ENCODE data around the gene ADSS2. TPM values are rescaled to one million over a fixed set of nuclear protein-coding genes. Genes with fewer than 3 reads are reported as not detected.

Gene ADSS2
- total RNA-seq, 1 experiment from 2014 or later, result 46.2 TPM

DNA sequence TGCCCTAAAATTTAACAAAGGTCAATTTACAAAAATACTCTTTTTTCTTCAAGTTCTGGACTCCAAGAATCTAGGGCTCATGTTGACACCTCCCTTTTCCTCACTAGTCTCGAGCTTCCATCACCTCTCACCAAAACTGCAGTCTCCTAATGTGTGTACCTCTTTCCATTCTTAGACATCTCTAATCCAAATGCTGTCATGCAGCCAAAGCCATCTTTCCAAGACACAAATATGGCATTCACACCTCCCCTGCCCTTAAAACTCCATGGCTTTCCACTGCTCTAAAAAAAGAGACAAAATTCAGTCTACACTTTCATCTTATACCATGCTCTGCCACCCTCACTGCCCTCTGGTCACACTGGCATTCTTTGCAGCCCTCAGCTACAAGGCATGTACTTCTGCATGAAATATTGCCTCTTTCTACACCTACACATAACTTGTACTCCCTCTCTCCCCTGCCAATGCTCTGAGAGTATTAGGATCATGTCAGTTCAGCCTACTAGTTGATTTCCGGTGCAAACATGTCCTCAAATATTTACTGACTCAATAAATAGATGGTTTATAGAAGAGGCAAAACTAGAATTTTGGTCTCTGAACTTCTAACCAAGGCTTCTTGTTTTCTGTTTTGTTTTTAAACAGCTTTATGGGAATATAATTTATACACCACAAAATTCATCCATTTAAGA lies 26.9 kb downstream of the ADSS2 start (continued):
- TF ChIP-seq, protein P1, sequence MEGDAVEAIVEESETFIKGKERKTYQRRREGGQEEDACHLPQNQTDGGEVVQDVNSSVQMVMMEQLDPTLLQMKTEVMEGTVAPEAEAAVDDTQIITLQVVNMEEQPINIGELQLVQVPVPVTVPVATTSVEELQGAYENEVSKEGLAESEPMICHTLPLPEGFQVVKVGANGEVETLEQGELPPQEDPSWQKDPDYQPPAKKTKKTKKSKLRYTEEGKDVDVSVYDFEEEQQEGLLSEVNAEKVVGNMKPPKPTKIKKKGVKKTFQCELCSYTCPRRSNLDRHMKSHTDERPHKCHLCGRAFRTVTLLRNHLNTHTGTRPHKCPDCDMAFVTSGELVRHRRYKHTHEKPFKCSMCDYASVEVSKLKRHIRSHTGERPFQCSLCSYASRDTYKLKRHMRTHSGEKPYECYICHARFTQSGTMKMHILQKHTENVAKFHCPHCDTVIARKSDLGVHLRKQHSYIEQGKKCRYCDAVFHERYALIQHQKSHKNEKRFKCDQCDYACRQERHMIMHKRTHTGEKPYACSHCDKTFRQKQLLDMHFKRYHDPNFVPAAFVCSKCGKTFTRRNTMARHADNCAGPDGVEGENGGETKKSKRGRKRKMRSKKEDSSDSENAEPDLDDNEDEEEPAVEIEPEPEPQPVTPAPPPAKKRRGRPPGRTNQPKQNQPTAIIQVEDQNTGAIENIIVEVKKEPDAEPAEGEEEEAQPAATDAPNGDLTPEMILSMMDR (IDR thresholded peaks at IDR 0.05 in 2 of 3, conservative IDR thresholded peaks at IDR 0.05 in 1 of 3; ENCODE audit: borderline replicate concordance in 1 of 3, insufficient read depth in 1 of 3, low read depth in 2 of 3, low read length in 2 of 3), result no peak
- no peak for TF ChIP-seq JUND (IDR thresholded peaks at IDR 0.05)
- TF ChIP-seq RAD21 (IDR thresholded peaks at IDR 0.05; ENCODE audit: low read depth), result no peak
- TF ChIP-seq YY1 (IDR thresholded peaks at IDR 0.05; ENCODE audit: extremely low read depth, insufficient replicate concordance, low read depth, low read length), result no peak
- no peak for TF ChIP-seq EZH2phosphoT487 (IDR thresholded peaks at IDR 0.05; ENCODE audit: borderline replicate concordance)
- no peak for TF ChIP-seq CBX3 (IDR thresholded peaks at IDR 0.05; ENCODE audit: low read depth)
- TF ChIP-seq, protein P2, sequence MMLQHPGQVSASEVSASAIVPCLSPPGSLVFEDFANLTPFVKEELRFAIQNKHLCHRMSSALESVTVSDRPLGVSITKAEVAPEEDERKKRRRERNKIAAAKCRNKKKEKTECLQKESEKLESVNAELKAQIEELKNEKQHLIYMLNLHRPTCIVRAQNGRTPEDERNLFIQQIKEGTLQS (IDR thresholded peaks at IDR 0.05), result no peak
- no peak for TF ChIP-seq EGR1 (IDR thresholded peaks at IDR 0.05; ENCODE audit: low read depth)
- TF ChIP-seq ELF1 (IDR thresholded peaks at IDR 0.05; ENCODE audit: borderline replicate concordance, low read depth), result no peak
- TF ChIP-seq POLR2A (IDR thresholded peaks at IDR 0.05; ENCODE audit: borderline replicate concordance, extremely low read depth, insufficient read depth, insufficient read length), result no peak

DNA sequence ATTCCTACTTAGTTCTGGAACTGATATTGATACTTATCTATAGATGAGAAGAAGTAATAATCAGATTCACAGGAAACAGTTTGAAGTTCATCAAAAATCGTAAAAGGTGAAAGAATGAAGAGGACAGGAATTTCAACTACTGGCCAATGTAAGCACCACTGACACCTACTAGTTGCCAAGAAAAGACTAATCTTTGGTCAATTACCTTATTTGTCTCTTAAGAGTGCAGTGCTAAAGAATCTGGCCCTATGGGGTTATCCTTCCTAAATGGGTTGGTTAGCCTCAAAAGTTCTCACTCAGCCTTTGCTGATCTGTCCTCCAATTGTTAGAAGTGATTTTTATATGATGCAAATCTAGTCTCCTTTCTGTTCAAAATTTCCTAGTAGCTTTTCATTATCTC lies 29.5 kb downstream of the ADSS2 start:
- BruUV-seq (replicated peaks), result no TSS peak
- Histone ChIP-seq H4K20me1 (ENCODE audit: insufficient read depth) (no peaks in the 10 kb centered on the region), H2AFZ (ENCODE audit: low read depth, low read length, poor library complexity, severe bottlenecking) (no peak overlapping the region), H3K36me3 (ENCODE audit: control insufficient read depth in 1 of 2, insufficient read depth in 2 of 2, low read length in 2 of 2) (peaks cover 9 to 19% of the 10 kb centered on the region in 2 experiments; a peak in 3 of 4 replicates), H3K27me3 (ENCODE audit: insufficient read depth, low read length) (no peaks in the 10 kb centered on the region), H3K4me2 (ENCODE audit: low read length) (no peak overlapping the region), H3K9me3 (ENCODE audit: control insufficient read depth in 1 of 2, insufficient read depth in 1 of 2, low read depth in 1 of 2, low read length in 2 of 2) (no peaks in the 10 kb centered on the region), H3K79me2 (ENCODE audit: insufficient read depth, low read length) (no peaks in the 10 kb centered on the region), H3K27ac (ENCODE audit: low read depth, low read length) (no peak overlapping the region), H3K4me1 (ENCODE audit: control insufficient read depth in 1 of 2, insufficient read depth in 2 of 2, low read length in 2 of 2) (no peaks in the 10 kb centered on the region), H3K9me2 (ENCODE audit: insufficient read depth) (no peaks in the 10 kb centered on the region), H3K9ac (ENCODE audit: low read length) (no peak overlapping the region), H3K4me3 (replicated peaks in 1 of 2; ENCODE audit: low read depth in 1 of 2, low read length in 2 of 2) (no peak overlapping the region)
- intact Hi-C loops (cut with micrococcal nuclease), result no loop called here
- ChIA-PET RAD21 (ENCODE audit: low non-redundant PET in 1 of 2, low total read pairs in 2 of 2, uncharacterized antibody in 2 of 2, unreplicated experiment in 2 of 2) (no interaction called here), POLR2A (no interaction called here), CTCF (no interaction called here)
- ATAC-seq (no peak), DNase-seq (ENCODE audit: low read depth, low spot score) (no peak)
- TF ChIP-seq, protein P2 (IDR thresholded peaks at IDR 0.05), result no peak
- TF ChIP-seq SRF (IDR thresholded peaks at IDR 0.05; ENCODE audit: low read depth) (no peak), ZFX (IDR thresholded peaks at IDR 0.05) (no peak), FOSL1 (IDR thresholded peaks at IDR 0.05; ENCODE audit: low read depth) (no peak), JUND (IDR thresholded peaks at IDR 0.05) (no peak), TCF7L2 (IDR thresholded peaks at IDR 0.05; ENCODE audit: borderline replicate concordance, extremely low read depth, insufficient read depth, insufficient read length) (no peak), YY1 (IDR thresholded peaks at IDR 0.05; ENCODE audit: extremely low read depth, insufficient replicate concordance, low read depth, low read length) (no peak)
- TF ChIP-seq, protein P1 (IDR thresholded peaks at IDR 0.05 in 2 of 3, conservative IDR thresholded peaks at IDR 0.05 in 1 of 3; ENCODE audit: borderline replicate concordance in 1 of 3, insufficient read depth in 1 of 3, low read depth in 2 of 3, low read length in 2 of 3), result no peak

All from HCT116 (cell line).